ENCODE measurements around the gene MAP3K1. TPM values are rescaled to one million over a fixed set of nuclear protein-coding genes. Genes with fewer than 3 reads are reported as not detected.

Gene MAP3K1
- polyA plus RNA-seq, 1 donor from 2014 or later: 6.1 TPM

Other genes with a start within 250 kb of the MAP3K1 start
- gene SETD9, start 94.0 kb downstream of the MAP3K1 start, polyA plus RNA-seq (ENCODE audit: insufficient read depth, low read depth, low replicate concordance): 4.6 TPM
- 3.6 TPM for gene MIER3, start 136.6 kb downstream of the MAP3K1 start, polyA plus RNA-seq (ENCODE audit: insufficient read depth, low read depth, low replicate concordance)

All from brain (organoid and tissue), 1 donor.